Breast epithelium (tissue), 3 donors: Measurements from ENCODE around the gene TEX26.

Experiments used
- CTCF ChIP-seq, 3 donors: fragments of 450-650 bp; IDR thresholded peaks; one replicate each; pipeline ENCODE4 v1.5.1; 2016 to 2017; ENCODE audit warnings: antibody characterized with exemption in 3 of 3, mild to moderate bottlenecking in 3 of 3, moderate library complexity in 3 of 3
- POLR2AphosphoS5 ChIP-seq, 3 donors: sonication (generic); formaldehyde crosslinking; IDR thresholded peaks; one replicate each; pipeline ENCODE4 v1.6.1; 2017; ENCODE audit warnings: antibody characterized with exemption in 3 of 3

GRCh38 chr13:31022928-31023530, 90.6 kb downstream of the TEX26 start:
- TF ChIP-seq POLR2AphosphoS5 (IDR thresholded peaks at IDR 0.05) (no peak), CTCF (IDR thresholded peaks at IDR 0.05) (no peak)
